ENCODE measurements around the gene METTL8.
A peak's percentile ranks its signal among the peaks of the same experiment; 100 is the strongest.

METTL8 gene

DNA sequence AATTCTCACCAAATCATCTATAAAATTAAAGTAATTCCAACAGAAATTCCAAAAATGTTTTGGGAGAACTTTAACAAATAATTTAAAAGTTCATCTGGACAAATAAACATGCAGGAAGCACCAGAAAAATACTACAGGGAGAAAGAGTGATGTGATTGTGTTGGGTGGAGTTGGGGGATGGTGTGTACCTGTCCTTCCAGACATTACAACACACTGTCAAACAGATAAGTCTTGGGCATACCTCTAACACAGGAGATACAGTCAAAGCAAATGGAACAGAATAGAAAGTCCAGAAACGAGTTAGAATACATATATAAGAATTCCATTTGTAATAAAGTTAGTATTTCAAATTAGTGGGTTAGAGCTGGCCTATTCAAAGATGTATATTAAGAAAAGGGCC, 22.6 kb downstream of the METTL8 start:
- TF ChIP-seq MYC (IDR thresholded peaks at IDR 0.05; ENCODE audit: low read depth, low read length) (no peak), POLR2A (IDR thresholded peaks at IDR 0.05; ENCODE audit: extremely low read depth, insufficient read length) (no peak)
- TF ChIP-seq, protein P1, sequence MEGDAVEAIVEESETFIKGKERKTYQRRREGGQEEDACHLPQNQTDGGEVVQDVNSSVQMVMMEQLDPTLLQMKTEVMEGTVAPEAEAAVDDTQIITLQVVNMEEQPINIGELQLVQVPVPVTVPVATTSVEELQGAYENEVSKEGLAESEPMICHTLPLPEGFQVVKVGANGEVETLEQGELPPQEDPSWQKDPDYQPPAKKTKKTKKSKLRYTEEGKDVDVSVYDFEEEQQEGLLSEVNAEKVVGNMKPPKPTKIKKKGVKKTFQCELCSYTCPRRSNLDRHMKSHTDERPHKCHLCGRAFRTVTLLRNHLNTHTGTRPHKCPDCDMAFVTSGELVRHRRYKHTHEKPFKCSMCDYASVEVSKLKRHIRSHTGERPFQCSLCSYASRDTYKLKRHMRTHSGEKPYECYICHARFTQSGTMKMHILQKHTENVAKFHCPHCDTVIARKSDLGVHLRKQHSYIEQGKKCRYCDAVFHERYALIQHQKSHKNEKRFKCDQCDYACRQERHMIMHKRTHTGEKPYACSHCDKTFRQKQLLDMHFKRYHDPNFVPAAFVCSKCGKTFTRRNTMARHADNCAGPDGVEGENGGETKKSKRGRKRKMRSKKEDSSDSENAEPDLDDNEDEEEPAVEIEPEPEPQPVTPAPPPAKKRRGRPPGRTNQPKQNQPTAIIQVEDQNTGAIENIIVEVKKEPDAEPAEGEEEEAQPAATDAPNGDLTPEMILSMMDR (IDR thresholded peaks at IDR 0.05; ENCODE audit: low read depth, low read length): no peak
- TF ChIP-seq, protein P2, sequence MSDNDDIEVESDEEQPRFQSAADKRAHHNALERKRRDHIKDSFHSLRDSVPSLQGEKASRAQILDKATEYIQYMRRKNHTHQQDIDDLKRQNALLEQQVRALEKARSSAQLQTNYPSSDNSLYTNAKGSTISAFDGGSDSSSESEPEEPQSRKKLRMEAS (IDR thresholded peaks at IDR 0.05; ENCODE audit: low read depth, low read length): no peak
- DNase-seq (ENCODE audit: low read depth): no peak
- no peak overlapping the region for H3K4me3 ChIP-seq (ENCODE audit: low read depth, low read length)

DNA sequence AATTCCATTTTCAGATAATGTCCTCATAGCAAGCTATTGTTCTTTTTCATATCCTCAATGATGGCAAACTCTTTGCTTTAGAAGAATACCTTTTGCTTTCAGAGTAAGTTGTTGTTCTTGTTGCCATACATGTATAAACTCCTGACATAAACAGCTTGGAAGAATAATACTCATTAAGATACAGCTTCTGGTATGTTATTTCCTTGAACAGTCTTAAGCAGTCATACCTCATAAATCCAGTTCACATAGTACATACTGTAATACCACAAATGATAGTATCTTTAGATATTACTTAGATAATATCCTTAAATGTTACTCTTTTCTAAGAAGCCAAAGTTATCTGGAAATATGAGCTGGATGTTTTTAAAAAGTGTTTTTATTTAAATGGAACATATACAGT, 23.2 kb downstream of the METTL8 start:
- no peak for TF ChIP-seq POLR2A (IDR thresholded peaks at IDR 0.05; ENCODE audit: extremely low read depth, insufficient read length)
- TF ChIP-seq, protein P2 (IDR thresholded peaks at IDR 0.05; ENCODE audit: low read depth, low read length): no peak
- no peak for DNase-seq (ENCODE audit: low read depth)

DNA sequence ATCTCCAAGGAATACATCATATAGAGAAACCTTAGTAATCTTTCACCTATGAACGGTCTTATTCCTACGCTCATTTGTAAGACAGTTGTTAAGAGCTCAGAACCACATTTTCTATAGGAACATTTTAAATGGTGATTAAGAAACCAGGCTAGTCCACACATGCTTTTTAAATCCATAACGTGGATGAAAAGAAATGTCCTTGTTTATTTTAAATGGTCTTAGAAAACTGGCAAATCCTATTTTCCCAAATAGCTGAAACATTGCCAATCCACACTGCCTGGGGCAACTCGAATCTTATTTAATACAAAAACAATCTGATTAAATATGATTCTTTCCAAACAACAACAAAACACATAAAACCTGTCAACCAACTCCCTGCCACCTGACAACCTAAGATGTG, 23.7 kb downstream of the METTL8 start:
- TF ChIP-seq POLR2A (IDR thresholded peaks at IDR 0.05; ENCODE audit: extremely low read depth, insufficient read length): no peak
- TF ChIP-seq, protein P2 (IDR thresholded peaks at IDR 0.05; ENCODE audit: low read depth, low read length): no peak
- TF ChIP-seq MYC (IDR thresholded peaks at IDR 0.05; ENCODE audit: low read depth, low read length): no peak
- TF ChIP-seq, protein P1 (IDR thresholded peaks at IDR 0.05; ENCODE audit: low read depth, low read length): no peak
- no peak overlapping the region for H3K4me3 ChIP-seq (ENCODE audit: low read depth, low read length)
- no peak for DNase-seq (ENCODE audit: low read depth)

More for the DNA sequence above, 23.2 kb downstream of the METTL8 start:
- H3K4me3 ChIP-seq (ENCODE audit: low read depth, low read length): no peak overlapping the region

DNA sequence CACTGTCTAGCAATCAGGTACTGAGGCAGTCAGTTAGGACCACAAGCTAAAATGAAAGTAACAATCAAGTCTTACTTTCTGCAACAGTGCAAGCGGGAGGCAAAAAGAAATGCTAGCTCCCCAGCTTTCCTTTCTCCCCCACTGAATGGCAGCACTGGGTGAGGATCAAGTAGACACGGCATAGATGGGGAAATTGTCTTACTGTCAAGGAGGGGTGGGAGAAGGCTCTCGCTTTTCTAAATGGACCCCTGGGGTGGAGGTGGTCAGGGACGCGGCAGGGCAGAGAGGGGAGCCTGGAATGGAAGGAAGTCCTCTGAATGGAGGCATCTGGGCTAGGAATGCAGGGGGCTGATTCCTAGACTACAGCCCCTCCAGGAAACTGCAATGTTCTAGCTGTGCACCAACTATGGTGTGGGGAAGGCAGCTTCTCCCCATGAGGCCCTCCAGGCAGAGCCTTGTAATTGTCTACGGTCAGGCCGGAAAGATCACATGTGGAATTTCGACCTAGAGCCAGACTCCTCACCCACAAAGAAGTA, 24.3 kb downstream of the METTL8 start:
- TF ChIP-seq POLR2A (IDR thresholded peaks at IDR 0.05; ENCODE audit: extremely low read depth, insufficient read length): no peak
- TF ChIP-seq, protein P1 (IDR thresholded peaks at IDR 0.05; ENCODE audit: low read depth, low read length): no peak
- TF ChIP-seq, protein P2 (IDR thresholded peaks at IDR 0.05; ENCODE audit: low read depth, low read length): no peak
- TF ChIP-seq MYC (IDR thresholded peaks at IDR 0.05; ENCODE audit: low read depth, low read length): no peak
- DNase-seq (ENCODE audit: low read depth): no peak
- no peak overlapping the region for H3K4me3 ChIP-seq (ENCODE audit: low read depth, low read length)

DNA sequence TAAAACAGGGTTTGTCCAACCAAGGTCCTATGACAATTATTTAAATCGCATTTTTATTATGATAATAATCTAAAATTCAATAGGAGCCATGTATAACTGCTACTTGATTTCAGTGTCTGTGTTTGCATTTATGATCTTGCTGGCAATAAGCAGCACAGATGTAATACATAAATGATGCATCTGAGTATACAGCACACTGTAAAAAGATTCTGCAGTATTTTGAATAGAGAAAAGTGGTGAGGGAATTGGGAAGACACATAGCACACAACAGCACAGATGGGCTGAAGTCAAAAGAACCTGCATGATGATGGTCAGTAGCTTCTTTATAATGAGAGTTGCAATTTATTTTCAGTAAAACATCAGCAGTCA, 26.1 kb downstream of the METTL8 start:
- H3K4me3 ChIP-seq (ENCODE audit: low read depth, low read length): no peak overlapping the region
- TF ChIP-seq POLR2A (IDR thresholded peaks at IDR 0.05; ENCODE audit: extremely low read depth, insufficient read length): no peak
- TF ChIP-seq, protein P2 (IDR thresholded peaks at IDR 0.05; ENCODE audit: low read depth, low read length): no peak
- TF ChIP-seq, protein P1 (IDR thresholded peaks at IDR 0.05; ENCODE audit: low read depth, low read length): no peak
- TF ChIP-seq MYC (IDR thresholded peaks at IDR 0.05; ENCODE audit: low read depth, low read length): no peak

DNA sequence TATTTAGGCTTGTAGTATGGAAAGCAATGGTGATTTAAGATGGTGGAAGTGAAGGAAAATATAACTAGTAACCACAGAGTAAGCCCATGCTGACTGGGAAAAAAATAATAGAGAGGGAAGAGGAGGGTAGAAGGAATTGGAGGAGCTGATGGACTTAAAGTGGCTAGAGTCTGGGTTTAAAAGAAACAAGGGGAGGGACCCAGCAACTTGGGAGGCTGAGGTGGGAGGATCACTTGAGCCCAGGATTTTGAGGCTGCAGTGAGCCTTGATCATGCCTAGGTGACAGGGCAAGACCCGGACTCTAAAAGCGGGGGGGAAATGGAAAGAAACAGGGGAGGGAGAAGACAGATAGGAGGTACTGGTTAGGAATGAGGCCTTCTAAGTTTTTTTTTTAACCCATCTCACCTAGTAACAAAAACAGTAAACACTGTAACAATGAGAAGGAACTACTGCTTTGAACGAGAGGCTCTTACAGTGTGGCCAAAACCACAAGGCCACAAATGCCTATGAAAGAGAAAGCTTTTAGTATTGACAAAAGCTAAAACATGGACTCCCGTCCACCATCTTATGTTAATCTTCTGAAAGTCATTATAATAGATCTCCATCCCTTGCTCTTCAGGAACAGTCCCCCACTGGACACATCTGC, 26.6 kb downstream of the METTL8 start:
- peak; percentile 46 for DNase-seq (ENCODE audit: low read depth)
- no peak overlapping the region for H3K4me3 ChIP-seq (ENCODE audit: low read depth, low read length)

More for the DNA sequence above, 26.1 kb downstream of the METTL8 start:
- DNase-seq (ENCODE audit: low read depth): no peak

More for the DNA sequence above, 26.6 kb downstream of the METTL8 start:
- TF ChIP-seq MYC (IDR thresholded peaks at IDR 0.05; ENCODE audit: low read depth, low read length): no peak
- TF ChIP-seq, protein P1 (IDR thresholded peaks at IDR 0.05; ENCODE audit: low read depth, low read length): no peak
- TF ChIP-seq, protein P2 (IDR thresholded peaks at IDR 0.05; ENCODE audit: low read depth, low read length): no peak
- TF ChIP-seq POLR2A (IDR thresholded peaks at IDR 0.05; ENCODE audit: extremely low read depth, insufficient read length): no peak

Measured in NB4 (cell line).